Liver (tissue), 9 donors: ENCODE measurements around the gene BACH1. TPM values are rescaled to one million over a fixed set of nuclear protein-coding genes. Genes with fewer than 3 reads are reported as not detected.

Experiments used
- DNase-seq: peaks from one replicate; pipeline ENCODE4 v3.0.0-alpha.2; 2017; ENCODE audit warnings: low spot score
- H3K27ac ChIP-seq, 2 donors: one replicate each; pipeline ENCODE4 v1.7.0; 2013; ENCODE audit warnings: inconsistent platforms in 2 of 2, low read length in 2 of 2, control low read depth in 1 of 2, low read depth in 1 of 2, mild to moderate bottlenecking in 1 of 2
- H3K27me3 ChIP-seq, 4 donors: one replicate each; pipeline versions ENCODE4 v1.6.1 to v1.7.0; 2013; ENCODE audit warnings: low read length in 3 of 4, inconsistent platforms in 1 of 4, mild to moderate bottlenecking in 1 of 4, moderate library complexity in 1 of 4; ENCODE audit not compliant: control insufficient read depth in 4 of 4, insufficient read depth in 4 of 4
- H3K36me3 ChIP-seq, 4 donors: one replicate each; pipeline versions ENCODE4 v1.6.1 to v1.7.0; 2013; ENCODE audit warnings: low read length in 3 of 4, mild to moderate bottlenecking in 3 of 4, low read depth in 1 of 4, moderate library complexity in 1 of 4; ENCODE audit not compliant: control insufficient read depth in 4 of 4, insufficient read depth in 3 of 4
- H3K4me1 ChIP-seq, 4 donors: one replicate each; pipeline versions ENCODE4 v1.6.1 to v1.7.0; 2013; ENCODE audit warnings: low read length in 3 of 4, mild to moderate bottlenecking in 3 of 4, moderate library complexity in 1 of 4; ENCODE audit not compliant: control insufficient read depth in 4 of 4, insufficient read depth in 4 of 4
- H3K4me3 ChIP-seq, 3 donors: one replicate each; pipeline versions ENCODE4 v1.6.1 to v1.7.0; 2013; ENCODE audit warnings: low read length in 3 of 3, control low read depth in 1 of 3, low read depth in 1 of 3, mild to moderate bottlenecking in 1 of 3
- H3K9ac ChIP-seq, 2 donors: one replicate each; pipeline ENCODE4 v1.7.0; 2013; ENCODE audit warnings: low read length in 2 of 2, mild to moderate bottlenecking in 2 of 2, moderate library complexity in 2 of 2, control low read depth in 1 of 2, low read depth in 1 of 2
- H3K9me3 ChIP-seq, 4 donors: one replicate each; pipeline versions ENCODE4 v1.6.1 to v1.7.0; 2013; ENCODE audit warnings: low read length in 3 of 4; ENCODE audit not compliant: control insufficient read depth in 4 of 4
- ATF3 ChIP-seq: IDR thresholded peaks from 2 replicates; pipeline ENCODE4 v1.6.1; 2016; ENCODE audit warnings: antibody characterized with exemption
- CTCF ChIP-seq: fragments of 150-350 bp; IDR thresholded peaks from 2 replicates; pipeline ENCODE4 v1.5.1; 2017; ENCODE audit warnings: improper control_type of control experiment, low read depth, low read length; ENCODE audit not compliant: missing input control
- EGR1 ChIP-seq, 2 donors: IDR thresholded peaks; 2 replicates each; pipeline ENCODE4 v1.6.1; 2016 to 2018; ENCODE audit warnings: antibody characterized with exemption in 2 of 2, low read depth in 2 of 2
- FOXA1 ChIP-seq: IDR thresholded peaks from 2 replicates; pipeline ENCODE4 v1.6.1; 2016; ENCODE audit warnings: antibody characterized with exemption
- FOXA2 ChIP-seq: IDR thresholded peaks from 2 replicates; pipeline ENCODE4 v1.6.1; 2016; ENCODE audit warnings: antibody characterized with exemption
- HNF4A ChIP-seq, 2 donors: conservative IDR thresholded peaks; 2 replicates each; pipeline ENCODE4 v1.6.1; 2016; ENCODE audit warnings: antibody characterized with exemption in 2 of 2, mild to moderate bottlenecking in 2 of 2
- HNF4G ChIP-seq: IDR thresholded peaks from 2 replicates; pipeline ENCODE4 v1.6.1; 2016; ENCODE audit warnings: antibody characterized with exemption
- JUND ChIP-seq, 2 donors: IDR thresholded peaks; 2 replicates each; pipeline ENCODE4 v1.6.1; 2016; ENCODE audit warnings: antibody characterized with exemption in 2 of 2
- MAX ChIP-seq: IDR thresholded peaks from 2 replicates; pipeline ENCODE4 v1.6.1; 2016; ENCODE audit warnings: antibody characterized with exemption
- NR2F2 ChIP-seq: IDR thresholded peaks from 2 replicates; pipeline ENCODE4 v1.6.1; 2016; ENCODE audit warnings: antibody characterized with exemption
- RAD21 ChIP-seq, 2 donors: IDR thresholded peaks; 2 replicates each; pipeline ENCODE4 v1.6.1; 2016; ENCODE audit warnings: antibody characterized with exemption in 2 of 2, mild to moderate bottlenecking in 2 of 2
- REST ChIP-seq: IDR thresholded peaks from 2 replicates; pipeline ENCODE4 v1.6.1; 2016; ENCODE audit warnings: antibody characterized with exemption, mild to moderate bottlenecking
- RXRA ChIP-seq, 2 donors: IDR thresholded peaks; 2 replicates each; pipeline ENCODE4 v1.6.1; 2017 to 2018; ENCODE audit warnings: antibody characterized with exemption in 2 of 2, mild to moderate bottlenecking in 1 of 2
- SP1 ChIP-seq: IDR thresholded peaks from 2 replicates; pipeline ENCODE4 v1.6.1; 2018; ENCODE audit warnings: antibody characterized with exemption, mild to moderate bottlenecking
- TAF1 ChIP-seq: conservative IDR thresholded peaks from 2 replicates; pipeline ENCODE4 v1.6.1; 2016; ENCODE audit warnings: antibody characterized with exemption, mild to moderate bottlenecking
- YY1 ChIP-seq: IDR thresholded peaks from 2 replicates; pipeline ENCODE4 v1.6.1; 2016; ENCODE audit warnings: antibody characterized with exemption, mild to moderate bottlenecking
- ZBTB33 ChIP-seq: IDR thresholded peaks from 2 replicates; pipeline ENCODE4 v1.6.1; 2016; ENCODE audit warnings: antibody characterized with exemption
- WGBS: extraction: QIAGEN DNeasy Blood & Tissue Kit; methylation state at CpG from one replicate; pipeline ENCODE4 v1.1.7; 2013; 5-methylcytosine and 5-hydroxymethylcytosine counted together
- polyA plus RNA-seq, 2 donors: library from polyadenylated mRNA; stranded (reverse) in 1 of 2; unstranded in 1 of 2; fragments of 200-250 nt in 1 of 2; fragments of >200 nt in 1 of 2; fragmentation: Nextera tagmentation in 1 of 2; extraction: Ambion mirVana in 1 of 2; gene quantifications; one replicate each; pipeline versions ENCODE4 v1.2.1 to v1.2.3, GENCODE V29; 2013 to 2015
- total RNA-seq, 2 donors: library from RNA; depleted of rRNA; stranded (reverse); fragments of >200 nt; gene quantifications; one replicate each; pipeline ENCODE4 v1.2.3, GENCODE V29; 2014
- donor health status: healthy.
- donor health status: healthy.
- donor health status: healthy.
- donor health status: healthy.
- donor health status: healthy.

The BACH1 gene
- total and polyA plus RNA-seq, 4 donors, result 7.5 to 47.1 (median 19.9) TPM

GRCh38 chr21:29288239-29288638 lies 10.5 kb upstream of the BACH1 start:
- 73% methylated on average over 5 of the region's 5 CpGs for WGBS
- Histone ChIP-seq H3K36me3 (no peaks in the 10 kb centered on the region), H3K9me3 (no peaks in the 10 kb centered on the region), H3K9ac (no peak overlapping the region), H3K27ac (no peak overlapping the region), H3K4me3 (no peak overlapping the region), H3K27me3 (no peaks in the 10 kb centered on the region), H3K4me1 (peaks cover 0 to 18% (median 5%) of the 10 kb centered on the region in 4 donors)
- TF ChIP-seq TAF1 (no peak), MAX (no peak), HNF4A (conservative IDR thresholded peaks at IDR 0.05) (no peak), JUND (IDR thresholded peaks at IDR 0.05) (no peak), NR2F2 (no peak), FOXA1 (no peak), ZBTB33 (no peak), RAD21 (IDR thresholded peaks at IDR 0.05) (peak; percentile 65 to 67)
- DNase-seq, result no peak

- H3K4me3 ChIP-seq, result no peak overlapping the region
- H3K9ac ChIP-seq, result no peak overlapping the region
- H3K36me3 ChIP-seq, result no peaks in the 10 kb centered on the region
- no peaks in the 10 kb centered on the region for H3K9me3 ChIP-seq
- peaks cover 0 to 18% (median 5%) of the 10 kb centered on the region in 4 donors for H3K4me1 ChIP-seq
- TF ChIP-seq SP1 (no peak), FOXA2 (no peak), RAD21 (IDR thresholded peaks at IDR 0.05) (no peak), TAF1 (no peak), HNF4A (conservative IDR thresholded peaks at IDR 0.05) (no peak), REST (no peak), FOXA1 (no peak), ZBTB33 (no peak), YY1 (no peak), JUND (IDR thresholded peaks at IDR 0.05) (no peak), CTCF (no peak), RXRA (IDR thresholded peaks at IDR 0.05) (no peak), ATF3 (no peak), EGR1 (IDR thresholded peaks at IDR 0.05; ENCODE audit: low read depth in 2 of 2) (no peak), HNF4G (no peak), MAX (no peak)
- no peaks in the 10 kb centered on the region for H3K27me3 ChIP-seq
- 71% methylated on average over 4 of the region's 4 CpGs for WGBS
- no peak for DNase-seq
- peak overlapping the region; percentile 44 to 52 for H3K27ac ChIP-seq
Observed at GRCh38 chr21:29289317-29289716, 9.4 kb upstream of the BACH1 start.
